SKM-1 treated with dmso at 0.1 percent for 144 hours (cell line): ENCODE results near the gene NEK10.
"Not testable (repeated sequence)": the region's sequence is repeated elsewhere in the genome, so short reads cannot be mapped to it uniquely, and the experiment has no call there.

Source experiments
- DNase-seq: peaks from one replicate; lab custom pipeline; 2025; ENCODE audit not compliant: unreplicated experiment; lab: John Stamatoyannopoulos, UW

The NEK10 gene

GRCh38 chr3:27315003-27315402 is 54.2 kb downstream of the NEK10 start:
- DNase-seq = no peak

GRCh38 chr3:27312044-27312668 is 57.0 kb downstream of the NEK10 start:
- peak; percentile 61 for DNase-seq

GRCh38 chr3:27311400-27311799 is 57.8 kb downstream of the NEK10 start:
- no peak for DNase-seq

- peak; percentile 57 for DNase-seq
Measured at GRCh38 chr3:27310688-27311087, 58.5 kb downstream of the NEK10 start.

GRCh38 chr3:27307566-27307965 is 61.6 kb downstream of the NEK10 start:
- no peak for DNase-seq

GRCh38 chr3:27302891-27303290 is 66.3 kb downstream of the NEK10 start:
- no peak for DNase-seq

GRCh38 chr3:27298981-27299380 is 70.2 kb downstream of the NEK10 start:
- not testable (repeated sequence) for DNase-seq

GRCh38 chr3:27293939-27294338 is 75.2 kb downstream of the NEK10 start:
- no peak for DNase-seq

- no peak for DNase-seq
Measured at GRCh38 chr3:27290760-27291159, 78.4 kb downstream of the NEK10 start.

- DNase-seq = no peak
Measured at GRCh38 chr3:27289769-27290413, 79.3 kb downstream of the NEK10 start.

GRCh38 chr3:27287052-27287451 is 82.1 kb downstream of the NEK10 start:
- no peak for DNase-seq

GRCh38 chr3:27286467-27286866 is 82.7 kb downstream of the NEK10 start:
- DNase-seq = not testable (repeated sequence)

GRCh38 chr3:27285668-27286067 is 83.5 kb downstream of the NEK10 start:
- DNase-seq = no peak

- no peak for DNase-seq
Measured at GRCh38 chr3:27281671-27282150, 87.5 kb downstream of the NEK10 start.

- no peak for DNase-seq
Measured at GRCh38 chr3:27279123-27279522, 90.1 kb downstream of the NEK10 start.

- DNase-seq = no peak
Measured at GRCh38 chr3:27278383-27279055, 90.7 kb downstream of the NEK10 start.

GRCh38 chr3:27275441-27275990 is 93.7 kb downstream of the NEK10 start:
- DNase-seq = no peak

- no peak for DNase-seq
Measured at GRCh38 chr3:27271890-27272289, 97.3 kb downstream of the NEK10 start.

GRCh38 chr3:27254896-27255295 is 114.3 kb downstream of the NEK10 start:
- no peak for DNase-seq

- DNase-seq = peak; percentile 25
Measured at GRCh38 chr3:27253831-27254230, 115.4 kb downstream of the NEK10 start.

- no peak for DNase-seq
Measured at GRCh38 chr3:27253391-27253790, 115.8 kb downstream of the NEK10 start.

GRCh38 chr3:27252646-27253045 is 116.5 kb downstream of the NEK10 start:
- DNase-seq = no peak
